Adipose tissue (tissue), 3 donors: ENCODE data around the gene EYA4. TPM values are rescaled to one million over a fixed set of nuclear protein-coding genes. Genes with fewer than 3 reads are reported as not detected.

ENCODE experiments used
- H3K27ac ChIP-seq: one replicate; pipeline ENCODE4 v1.5.1; 2013; ENCODE audit warnings: low read depth, low read length
- WGBS, 3 donors: extraction: QIAGEN DNeasy Blood & Tissue Kit; methylation state at CpG; one replicate each; pipeline ENCODE4 v1.1.7; 2013; 5-methylcytosine and 5-hydroxymethylcytosine counted together
- polyA plus RNA-seq, 3 donors: library from polyadenylated mRNA; stranded (reverse); fragments of 200-250 nt; gene quantifications; one replicate each; pipeline ENCODE4 v1.2.3, GENCODE V29; 2013
- donor health status: healthy with polysubstance abuse.
- donor health status: Bipolar disorder and iron deficiency.
- donor health status: healthy.

The EYA4 gene
- under 1 TPM; 0.06 to 0.90 (median 0.43) TPM for polyA plus RNA-seq

- 1 to 3% (median 2%) methylated on average over 66 to 84 of the region's 84 CpGs for WGBS, 3 donors
Measured at GRCh38 chr6:133241086-133241900, at the start of gene EYA4. EYA4 (plus strand) TSS chr6:133241357; CDS start chr6:133274781, 33,424 bp downstream.

GRCh38 chr6:133193396-133193795 lies 47.8 kb upstream of the EYA4 start:
- H3K27ac ChIP-seq, result no peak overlapping the region
- WGBS, 3 donors, result 82 to 94% (median 83%) methylated on average over 1 of the region's 1 CpG

More at GRCh38 chr6:133241086-133241900, at the start of gene EYA4:
- H3K27ac ChIP-seq, result no peak within 1 kb of the TSS

GRCh38 chr6:133198725-133199124 lies 42.4 kb upstream of the EYA4 start:
- H3K27ac ChIP-seq, result no peak overlapping the region
- WGBS, 3 donors, result 61 to 70% (median 68%) methylated on average over 2 of the region's 2 CpGs

GRCh38 chr6:133201231-133201630 lies 39.9 kb upstream of the EYA4 start:
- 79 to 90% (median 80%) methylated on average over 4 of the region's 4 CpGs for WGBS, 3 donors
- no peak overlapping the region for H3K27ac ChIP-seq

- H3K27ac ChIP-seq, result no peak overlapping the region
- 48 to 67% (median 60%) methylated on average over 4 of the region's 4 CpGs for WGBS, 3 donors
Measured at GRCh38 chr6:133202610-133203343, 38.4 kb upstream of the EYA4 start.

- H3K27ac ChIP-seq, result no peak overlapping the region
- WGBS, 3 donors, result 64 to 72% (median 68%) methylated on average over 5 of the region's 5 CpGs
Measured at GRCh38 chr6:133203344-133203697, 37.8 kb upstream of the EYA4 start.

GRCh38 chr6:133205304-133205703 lies 35.9 kb upstream of the EYA4 start:
- no peak overlapping the region for H3K27ac ChIP-seq

GRCh38 chr6:133206942-133207341 lies 34.2 kb upstream of the EYA4 start:
- 79 to 83% (median 81%) methylated on average over 5 of the region's 5 CpGs for WGBS, 3 donors

GRCh38 chr6:133207754-133208153 lies 33.4 kb upstream of the EYA4 start:
- H3K27ac ChIP-seq, result no peak overlapping the region

More at GRCh38 chr6:133206942-133207341, 34.2 kb upstream of the EYA4 start:
- H3K27ac ChIP-seq, result no peak overlapping the region

GRCh38 chr6:133208183-133208755 lies 32.9 kb upstream of the EYA4 start:
- H3K27ac ChIP-seq, result no peak overlapping the region
- WGBS, 3 donors, result 64 to 86% (median 73%) methylated on average over 4 of the region's 4 CpGs

- WGBS, 3 donors, result 16 to 28% (median 25%) methylated on average over 2 of the region's 2 CpGs
- H3K27ac ChIP-seq, result no peak overlapping the region
Measured at GRCh38 chr6:133214267-133214666, 26.9 kb upstream of the EYA4 start.

GRCh38 chr6:133218852-133219251 lies 22.3 kb upstream of the EYA4 start:
- no peak overlapping the region for H3K27ac ChIP-seq
- WGBS, 3 donors, result 47 to 88% (median 56%) methylated on average over 3 of the region's 3 CpGs

GRCh38 chr6:133223452-133224029 lies 17.6 kb upstream of the EYA4 start:
- WGBS, 3 donors, result 87 to 89% (median 88%) methylated on average over 3 of the region's 3 CpGs

GRCh38 chr6:133225560-133225959 lies 15.6 kb upstream of the EYA4 start:
- 95 to 100% (median 97%) methylated on average over 2 of the region's 2 CpGs for WGBS, 3 donors
- H3K27ac ChIP-seq, result no peak overlapping the region

More at GRCh38 chr6:133223452-133224029, 17.6 kb upstream of the EYA4 start:
- H3K27ac ChIP-seq, result no peak overlapping the region

GRCh38 chr6:133227344-133227743 lies 13.8 kb upstream of the EYA4 start:
- H3K27ac ChIP-seq, result no peak overlapping the region

- 35 to 93% (median 90%) methylated on average over 1 of the region's 1 CpG for WGBS, 3 donors
- no peak overlapping the region for H3K27ac ChIP-seq
Measured at GRCh38 chr6:133230052-133230451, 11.1 kb upstream of the EYA4 start.

- H3K27ac ChIP-seq, result no peak overlapping the region
- 70 to 92% (median 79%) methylated on average over 1 of the region's 1 CpG for WGBS, 3 donors
Measured at GRCh38 chr6:133235221-133235620, 5.9 kb upstream of the EYA4 start.

- no peak overlapping the region for H3K27ac ChIP-seq
- 53 to 60% (median 54%) methylated on average over 1 of the region's 1 CpG for WGBS, 3 donors
Measured at GRCh38 chr6:133236932-133237331, 4.2 kb upstream of the EYA4 start.

- 13 to 14% (median 14%) methylated on average over 22 to 37 of the region's 37 CpGs for WGBS, 3 donors
- no peak overlapping the region for H3K27ac ChIP-seq
Measured at GRCh38 chr6:133240511-133241085, 559 bp upstream of the EYA4 start.
